ENCODE results near the gene PPIH. TPM values are rescaled to one million over a fixed set of nuclear protein-coding genes. Genes with fewer than 3 reads are reported as not detected.

PPIH gene
- 75.9 and 79.0 TPM in 2 replicates for total RNA-seq (2021)
- Bru-seq, nascent RNA: percentile 89 among the genes with signal in this experiment
- percentile 87 among the genes with signal in this experiment for BruChase-seq, experiment 1, labeled RNA remaining after a 2-hour chase
- percentile 79 among the genes with signal in this experiment for BruChase-seq, experiment 2, labeled RNA remaining after a 6-hour chase
- long read RNA-seq, transcript PPIH-201 (10 exons, 752 nt): major isoform, 18 of 35 reads
- long read RNA-seq, partial matches to known transcripts: 10 of 35 reads
- long read RNA-seq, other reads (novel, unspliced or antisense): 7 of 35 reads

DNA sequence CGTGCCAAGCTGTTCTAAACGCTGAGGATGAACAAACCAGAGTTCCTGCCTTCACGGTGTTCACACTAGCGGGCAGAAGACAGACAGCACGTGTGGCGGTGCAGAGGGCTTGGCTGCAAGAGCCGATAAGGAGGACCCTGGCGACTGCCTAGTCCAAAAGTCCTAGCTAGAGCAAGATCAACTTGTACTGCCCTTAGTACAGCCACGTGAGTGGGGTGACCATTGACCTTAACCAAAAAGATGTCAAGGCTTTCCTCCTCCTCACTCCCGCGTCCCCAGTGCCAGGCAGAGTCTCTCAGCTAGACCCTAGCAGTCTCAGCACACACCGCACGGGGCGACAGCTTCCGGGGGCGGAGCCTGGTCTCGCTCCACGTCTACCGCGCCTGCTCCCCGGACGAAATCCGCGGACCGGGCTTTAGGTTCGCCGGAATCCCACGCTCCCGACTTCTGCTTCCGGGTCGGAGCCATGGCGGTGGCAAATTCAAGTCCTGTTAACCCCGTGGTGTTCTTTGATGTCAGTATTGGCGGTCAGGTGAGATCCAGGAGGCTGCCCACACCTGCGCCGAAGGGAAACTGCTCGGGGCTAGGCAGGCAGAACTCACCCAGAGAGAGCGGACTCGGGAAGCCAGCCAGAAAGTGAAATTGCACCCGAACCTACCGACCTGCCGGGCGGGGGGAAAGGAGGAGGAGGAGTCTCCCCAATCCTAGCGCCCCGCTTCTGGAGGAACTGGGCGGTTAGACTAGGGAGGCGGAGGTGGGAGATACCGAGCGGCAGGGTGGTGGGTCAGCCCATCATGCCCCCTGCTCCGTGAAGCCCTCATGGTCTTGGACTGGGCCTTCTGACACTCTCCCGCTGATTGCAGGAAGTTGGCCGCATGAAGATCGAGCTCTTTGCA, at the start of gene PPIH:
Gene PPIH (plus strand): TSS at position 443 of the 896 bp plus-strand sequence. CDS start 24 bp downstream, at position 467.
- no peaks in the 10 kb centered on the region for H3K9me3 ChIP-seq (ENCODE audit: low read depth, low read length, poor library complexity, severe bottlenecking)
- H3K27ac ChIP-seq (ENCODE audit: low read depth, low read length, poor library complexity, severe bottlenecking): peak within 1 kb of the TSS; percentile 77
- CTCF ChIA-PET: interaction anchor here (1.0 kb wide), 1 partner anchor 108 kb away, joined by 3 read pairs; no protein-coding TSS in a partner anchor
- peak within 1 kb of the TSS; percentile 61 for H3K4me3 ChIP-seq (ENCODE audit: low read depth, low read length, poor library complexity, severe bottlenecking)
- intact Hi-C loops (cut with micrococcal nuclease; ENCODE audit: unreplicated experiment): loop anchor here (10.0 kb wide), 1 partner anchor 323 kb away; the partner anchor contains the start of gene FOXJ3
- H3K36me3 ChIP-seq (ENCODE audit: insufficient read depth, low read length, poor library complexity, severe bottlenecking): peaks cover 37% of the 10 kb centered on the region
- BruUV-seq (replicated peaks): TSS peak; percentile 49
- peak; percentile 97 for DNase-seq (ENCODE audit: low spot score)
- H3K27me3 ChIP-seq (replicated peaks; ENCODE audit: insufficient read depth, low read depth, low read length, poor library complexity): no peaks in the 10 kb centered on the region
- TF ChIP-seq, protein P1, sequence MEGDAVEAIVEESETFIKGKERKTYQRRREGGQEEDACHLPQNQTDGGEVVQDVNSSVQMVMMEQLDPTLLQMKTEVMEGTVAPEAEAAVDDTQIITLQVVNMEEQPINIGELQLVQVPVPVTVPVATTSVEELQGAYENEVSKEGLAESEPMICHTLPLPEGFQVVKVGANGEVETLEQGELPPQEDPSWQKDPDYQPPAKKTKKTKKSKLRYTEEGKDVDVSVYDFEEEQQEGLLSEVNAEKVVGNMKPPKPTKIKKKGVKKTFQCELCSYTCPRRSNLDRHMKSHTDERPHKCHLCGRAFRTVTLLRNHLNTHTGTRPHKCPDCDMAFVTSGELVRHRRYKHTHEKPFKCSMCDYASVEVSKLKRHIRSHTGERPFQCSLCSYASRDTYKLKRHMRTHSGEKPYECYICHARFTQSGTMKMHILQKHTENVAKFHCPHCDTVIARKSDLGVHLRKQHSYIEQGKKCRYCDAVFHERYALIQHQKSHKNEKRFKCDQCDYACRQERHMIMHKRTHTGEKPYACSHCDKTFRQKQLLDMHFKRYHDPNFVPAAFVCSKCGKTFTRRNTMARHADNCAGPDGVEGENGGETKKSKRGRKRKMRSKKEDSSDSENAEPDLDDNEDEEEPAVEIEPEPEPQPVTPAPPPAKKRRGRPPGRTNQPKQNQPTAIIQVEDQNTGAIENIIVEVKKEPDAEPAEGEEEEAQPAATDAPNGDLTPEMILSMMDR (conservative IDR thresholded peaks at IDR 0.05; ENCODE audit: low read depth, low read length): no peak
- TF ChIP-seq EZH2 (IDR thresholded peaks at IDR 0.05; ENCODE audit: borderline replicate concordance, low read depth, low read length, poor library complexity, severe bottlenecking): no peak
- POLR2A ChIA-PET (ENCODE audit: low non-redundant PET): interaction anchor here (0.5 to 0.7 kb wide), 2 partner anchors 24 to 183 kb away, joined by 3 read pairs; partner anchors contain the start of gene YBX1
- H3K4me1 ChIP-seq (ENCODE audit: insufficient read depth, low read length, poor library complexity, severe bottlenecking): peaks cover 13% of the 10 kb centered on the region

DNA sequence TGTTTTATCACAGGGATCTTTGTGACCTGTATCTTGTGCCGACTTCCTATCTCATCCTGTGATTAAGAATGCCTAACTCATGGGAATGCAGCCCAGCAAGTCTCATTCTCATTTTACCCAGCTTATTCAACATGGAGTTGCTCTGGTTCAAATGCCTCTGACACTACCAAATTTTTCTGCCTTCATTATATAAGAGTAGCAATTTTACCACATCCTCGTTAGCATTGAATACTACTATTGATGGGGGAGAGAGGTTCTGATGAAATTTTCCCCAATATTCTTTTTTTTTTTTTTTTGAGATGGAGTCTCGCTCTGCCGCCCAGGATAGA, 44.5 kb upstream of the PPIH start:
- no TSS peak for BruUV-seq (replicated peaks)
- POLR2A ChIA-PET (ENCODE audit: low non-redundant PET): no interaction called here
- no peak for DNase-seq (ENCODE audit: low spot score)
- no peaks in the 10 kb centered on the region for H3K27me3 ChIP-seq (replicated peaks; ENCODE audit: insufficient read depth, low read depth, low read length, poor library complexity)
- H3K4me1 ChIP-seq (ENCODE audit: insufficient read depth, low read length, poor library complexity, severe bottlenecking): no peaks in the 10 kb centered on the region
- no peaks in the 10 kb centered on the region for H3K36me3 ChIP-seq (ENCODE audit: insufficient read depth, low read length, poor library complexity, severe bottlenecking)
- TF ChIP-seq, protein P1 (conservative IDR thresholded peaks at IDR 0.05; ENCODE audit: low read depth, low read length): no peak
- TF ChIP-seq EZH2 (IDR thresholded peaks at IDR 0.05; ENCODE audit: borderline replicate concordance, low read depth, low read length, poor library complexity, severe bottlenecking): no peak
- H3K9me3 ChIP-seq (ENCODE audit: low read depth, low read length, poor library complexity, severe bottlenecking): no peaks in the 10 kb centered on the region
- no peak overlapping the region for H3K27ac ChIP-seq (ENCODE audit: low read depth, low read length, poor library complexity, severe bottlenecking)
- H3K4me3 ChIP-seq (ENCODE audit: low read depth, low read length, poor library complexity, severe bottlenecking): no peak overlapping the region
- CTCF ChIA-PET: interaction anchor here (0.7 kb wide), 1 partner anchor 139 kb away, joined by 3 read pairs; no protein-coding TSS in a partner anchor
- intact Hi-C loops (cut with micrococcal nuclease; ENCODE audit: unreplicated experiment): no loop called here

DNA sequence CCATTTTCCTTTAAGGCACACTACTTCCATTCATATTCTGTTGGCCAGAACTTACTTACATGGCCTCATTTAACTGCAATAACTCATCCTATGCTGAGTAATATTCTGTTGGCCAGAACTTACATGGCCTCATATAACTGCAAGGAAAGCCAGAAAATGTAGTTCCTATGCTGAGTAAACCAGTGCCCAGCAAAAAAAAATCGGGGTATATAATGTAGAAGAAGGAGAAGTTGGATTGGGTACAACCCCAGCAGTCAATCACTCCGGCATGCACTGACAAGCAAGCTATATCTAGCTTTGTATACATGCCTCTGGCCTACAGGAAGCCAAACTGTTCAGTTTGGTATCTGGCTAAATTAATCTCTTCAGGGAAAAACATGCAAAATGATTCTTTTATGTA, 39.4 kb upstream of the PPIH start:
- Histone ChIP-seq H3K27me3 (replicated peaks; ENCODE audit: insufficient read depth, low read depth, low read length, poor library complexity) (no peaks in the 10 kb centered on the region), H3K36me3 (ENCODE audit: insufficient read depth, low read length, poor library complexity, severe bottlenecking) (no peaks in the 10 kb centered on the region), H3K27ac (ENCODE audit: low read depth, low read length, poor library complexity, severe bottlenecking) (no peak overlapping the region), H3K4me3 (ENCODE audit: low read depth, low read length, poor library complexity, severe bottlenecking) (no peak overlapping the region), H3K4me1 (ENCODE audit: insufficient read depth, low read length, poor library complexity, severe bottlenecking) (no peaks in the 10 kb centered on the region), H3K9me3 (ENCODE audit: low read depth, low read length, poor library complexity, severe bottlenecking) (no peaks in the 10 kb centered on the region)
- intact Hi-C loops (cut with micrococcal nuclease; ENCODE audit: unreplicated experiment): no loop called here
- POLR2A ChIA-PET (ENCODE audit: low non-redundant PET): no interaction called here
- BruUV-seq (replicated peaks): no TSS peak
- no peak for DNase-seq (ENCODE audit: low spot score)
- CTCF ChIA-PET: no interaction called here
- TF ChIP-seq EZH2 (IDR thresholded peaks at IDR 0.05; ENCODE audit: borderline replicate concordance, low read depth, low read length, poor library complexity, severe bottlenecking): no peak
- TF ChIP-seq, protein P1 (conservative IDR thresholded peaks at IDR 0.05; ENCODE audit: low read depth, low read length): no peak
